Kidney (tissue), 14 donors: ENCODE measurements around the gene THPO. TPM values are rescaled to one million over a fixed set of nuclear protein-coding genes. Genes with fewer than 3 reads are reported as not detected.

Experiments used
- DNase-seq, 5 donors: peaks; one replicate each; pipeline ENCODE4 v3.0.0-alpha.2; 2013 to 2020
- FAIRE-seq: peaks from 2 replicates; lab custom pipeline; 2012; peaks lifted over from hg19 to GRCh38; lab: Jason Lieb, UNC
- H3K27ac ChIP-seq, 2 donors: one replicate each; pipeline ENCODE4 v1.7.0; 2013; ENCODE audit warnings: low read depth in 2 of 2, low read length in 2 of 2, inconsistent platforms in 1 of 2
- H3K27me3 ChIP-seq: one replicate; pipeline ENCODE4 v1.7.1; 2013; ENCODE audit warnings: low read length, inconsistent platforms; ENCODE audit not compliant: control insufficient read depth, insufficient read depth
- H3K36me3 ChIP-seq, 3 donors: one replicate each; pipeline versions ENCODE4 v1.7.0 to v1.7.1; 2013; ENCODE audit warnings: low read length in 3 of 3, control low read depth in 1 of 3, inconsistent platforms in 1 of 3; ENCODE audit not compliant: insufficient read depth in 3 of 3, control insufficient read depth in 2 of 3
- H3K4me1 ChIP-seq, 3 donors: one replicate each; pipeline versions ENCODE4 v1.7.0 to v1.7.1; 2013; ENCODE audit warnings: low read length in 3 of 3, inconsistent platforms in 1 of 3, low read depth in 1 of 3; ENCODE audit not compliant: control insufficient read depth in 2 of 3, insufficient read depth in 2 of 3
- H3K4me3 ChIP-seq, 3 donors: one replicate each; pipeline versions ENCODE4 v1.7.0 to v1.8.1; 2013; ENCODE audit warnings: low read length in 3 of 3, control low read depth in 1 of 3, inconsistent platforms in 1 of 3
- H3K9ac ChIP-seq, 3 donors: one replicate each; pipeline versions ENCODE4 v1.7.0 to v1.7.1; 2013; ENCODE audit warnings: low read length in 3 of 3, control low read depth in 1 of 3, inconsistent platforms in 1 of 3
- H3K9me3 ChIP-seq, 3 donors: one replicate each; pipeline versions ENCODE4 v1.7.0 to v1.7.1; 2013; ENCODE audit warnings: low read length in 3 of 3, control low read depth in 1 of 3, inconsistent platforms in 1 of 3; ENCODE audit not compliant: control insufficient read depth in 2 of 3, insufficient read depth in 1 of 3
- intact Hi-C: fragments of 100-400 bp; cut with DNase I; formaldehyde crosslinking; loops from one replicate; pipeline ENCODE4 v1.11.1; 2022
- polyA plus RNA-seq: library from polyadenylated mRNA; stranded (reverse); fragments of 350-450 nt; fragmentation: Illumina TruSeq; extraction: RNeasy Lipid Tissue Mini Kit (QIAGEN cat#74804); gene quantifications from one replicate; pipeline ENCODE4 v1.2.3, GENCODE V29; 2014; ENCODE audit warnings: low read depth, low replicate concordance; ENCODE audit not compliant: insufficient read depth
- total RNA-seq: library from RNA; stranded (reverse); fragmentation: NEBNext Ultra II Directional; extraction: Animal tissue kit (Norgen Biotek cat#: 25700); gene quantifications from one replicate; pipeline ENCODE4 v1.2.1, GENCODE V29; 2021
- TF ChIP-seq, protein P1 (sequence below): IDR thresholded peaks from 3 replicates; pipeline ENCODE4 v1.5.1; 2012; ENCODE audit warnings: mild to moderate bottlenecking, moderate library complexity, borderline replicate concordance; ENCODE audit not compliant: insufficient read depth; ENCODE audit errors: extremely low read depth
- donor health status: control.
- donor health status: control.
- donor health status: control.
- donor health status: control.
- donor health status: control.
- donor health status: DM: yes; HTN: yes; CAD: no.
- donor health status: Normal renal cell carcinoma (clear cell type).

The THPO gene
- total and polyA plus RNA-seq, 2 donors from 2014 or later = 0.85 to 5.7 TPM

GRCh38 chr3:184348057-184348382, 30.0 kb downstream of the THPO start:
- no peak overlapping the region for H3K27ac ChIP-seq
- no peak overlapping the region for H3K9ac ChIP-seq
- TF ChIP-seq, protein P1, sequence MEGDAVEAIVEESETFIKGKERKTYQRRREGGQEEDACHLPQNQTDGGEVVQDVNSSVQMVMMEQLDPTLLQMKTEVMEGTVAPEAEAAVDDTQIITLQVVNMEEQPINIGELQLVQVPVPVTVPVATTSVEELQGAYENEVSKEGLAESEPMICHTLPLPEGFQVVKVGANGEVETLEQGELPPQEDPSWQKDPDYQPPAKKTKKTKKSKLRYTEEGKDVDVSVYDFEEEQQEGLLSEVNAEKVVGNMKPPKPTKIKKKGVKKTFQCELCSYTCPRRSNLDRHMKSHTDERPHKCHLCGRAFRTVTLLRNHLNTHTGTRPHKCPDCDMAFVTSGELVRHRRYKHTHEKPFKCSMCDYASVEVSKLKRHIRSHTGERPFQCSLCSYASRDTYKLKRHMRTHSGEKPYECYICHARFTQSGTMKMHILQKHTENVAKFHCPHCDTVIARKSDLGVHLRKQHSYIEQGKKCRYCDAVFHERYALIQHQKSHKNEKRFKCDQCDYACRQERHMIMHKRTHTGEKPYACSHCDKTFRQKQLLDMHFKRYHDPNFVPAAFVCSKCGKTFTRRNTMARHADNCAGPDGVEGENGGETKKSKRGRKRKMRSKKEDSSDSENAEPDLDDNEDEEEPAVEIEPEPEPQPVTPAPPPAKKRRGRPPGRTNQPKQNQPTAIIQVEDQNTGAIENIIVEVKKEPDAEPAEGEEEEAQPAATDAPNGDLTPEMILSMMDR = no peak
- H3K27me3 ChIP-seq = no peaks in the 10 kb centered on the region
- H3K4me3 ChIP-seq = no peak overlapping the region
- H3K36me3 ChIP-seq = no peaks in the 10 kb centered on the region
- FAIRE-seq (no peak), DNase-seq (no peak)
- peaks cover 0 to 8% (median 4%) of the 10 kb centered on the region in 3 donors for H3K4me1 ChIP-seq
- no peaks in the 10 kb centered on the region for H3K9me3 ChIP-seq
- intact Hi-C loops = no loop called here

GRCh38 chr3:184347321-184348056, 30.5 kb downstream of the THPO start:
- intact Hi-C loops = no loop called here
- no peak for DNase-seq
- Histone ChIP-seq H3K27ac (no peak overlapping the region), H3K4me3 (no peak overlapping the region), H3K4me1 (peaks cover 0 to 8% (median 4%) of the 10 kb centered on the region in 3 donors), H3K9me3 (no peaks in the 10 kb centered on the region), H3K36me3 (peaks cover 1 to 5% (median 4%) of the 10 kb centered on the region in 3 donors), H3K27me3 (no peaks in the 10 kb centered on the region), H3K9ac (no peak overlapping the region)
- TF ChIP-seq, protein P1 = no peak
- no peak for FAIRE-seq

GRCh38 chr3:184346480-184347190, 31.4 kb downstream of the THPO start:
- Histone ChIP-seq H3K4me1 (peaks cover 0 to 8% (median 4%) of the 10 kb centered on the region in 3 donors), H3K27ac (no peak overlapping the region), H3K9me3 (no peaks in the 10 kb centered on the region), H3K27me3 (no peaks in the 10 kb centered on the region), H3K9ac (no peak overlapping the region), H3K36me3 (peaks cover 2 to 6% (median 6%) of the 10 kb centered on the region in 3 donors), H3K4me3 (no peak overlapping the region)
- FAIRE-seq (no peak), DNase-seq (peak in 1 of 5 donors; percentile 72)
- TF ChIP-seq, protein P1 = no peak
- intact Hi-C loops = no loop called here
